ENCODE measurements around the gene LGALS7. TPM values are rescaled to one million over a fixed set of nuclear protein-coding genes. Genes with fewer than 3 reads are reported as not detected.

Gene LGALS7
- total RNA-seq, 1 donor from 2014 or later: not detected

- no peaks in the 10 kb centered on the region for H3K9me3 Mint-ChIP-seq (ENCODE audit: low read depth)
- DNase-seq (ENCODE audit: low spot score, unreplicated experiment): no peak
- no peaks in the 10 kb centered on the region for H3K27me3 Mint-ChIP-seq
- H3K4me3 Mint-ChIP-seq (ENCODE audit: low read depth): no peak overlapping the region
- peak overlapping the region; percentile 41 for H3K27ac Mint-ChIP-seq
- peaks cover 15% of the 10 kb centered on the region for H3K4me1 Mint-ChIP-seq (ENCODE audit: low read depth)
- H3K36me3 Mint-ChIP-seq (ENCODE audit: insufficient read depth): peaks cover 20% of the 10 kb centered on the region
- TF ChIP-seq CTCF (IDR thresholded peaks at IDR 0.05; ENCODE audit: unreplicated experiment): no peak
Measured at GRCh38 chr19:38726761-38727301, 46.5 kb downstream of the LGALS7 start.

GRCh38 chr19:38726284-38726673, 47.0 kb downstream of the LGALS7 start:
- Mint-ChIP-seq H3K27ac (no peak overlapping the region), H3K4me3 (ENCODE audit: low read depth) (no peak overlapping the region), H3K36me3 (ENCODE audit: insufficient read depth) (peaks cover 19% of the 10 kb centered on the region), H3K9me3 (ENCODE audit: low read depth) (no peaks in the 10 kb centered on the region), H3K27me3 (no peaks in the 10 kb centered on the region), H3K4me1 (ENCODE audit: low read depth) (peaks cover 18% of the 10 kb centered on the region)
- TF ChIP-seq CTCF (IDR thresholded peaks at IDR 0.05; ENCODE audit: unreplicated experiment): no peak
- DNase-seq (ENCODE audit: low spot score, unreplicated experiment): no peak

GRCh38 chr19:38725469-38726283, 47.6 kb downstream of the LGALS7 start:
- Mint-ChIP-seq H3K9me3 (ENCODE audit: low read depth) (no peaks in the 10 kb centered on the region), H3K27me3 (no peaks in the 10 kb centered on the region), H3K27ac (peak overlapping the region; percentile 52), H3K36me3 (ENCODE audit: insufficient read depth) (peaks cover 19% of the 10 kb centered on the region), H3K4me1 (ENCODE audit: low read depth) (peaks cover 20% of the 10 kb centered on the region), H3K4me3 (ENCODE audit: low read depth) (no peak overlapping the region)
- TF ChIP-seq CTCF (IDR thresholded peaks at IDR 0.05; ENCODE audit: unreplicated experiment): no peak
- DNase-seq (ENCODE audit: low spot score, unreplicated experiment): no peak

GRCh38 chr19:38723990-38724854, 49.1 kb downstream of the LGALS7 start:
- DNase-seq (ENCODE audit: low spot score, unreplicated experiment): no peak
- Mint-ChIP-seq H3K9me3 (ENCODE audit: low read depth) (no peaks in the 10 kb centered on the region), H3K4me3 (ENCODE audit: low read depth) (no peak overlapping the region), H3K36me3 (ENCODE audit: insufficient read depth) (peaks cover 10% of the 10 kb centered on the region), H3K27me3 (no peaks in the 10 kb centered on the region), H3K27ac (peak overlapping the region; percentile 91), H3K4me1 (ENCODE audit: low read depth) (peaks cover 22% of the 10 kb centered on the region)
- TF ChIP-seq CTCF (IDR thresholded peaks at IDR 0.05; ENCODE audit: unreplicated experiment): no peak

GRCh38 chr19:38723606-38723965, 49.7 kb downstream of the LGALS7 start:
- Mint-ChIP-seq H3K27ac (peak overlapping the region; percentile 91), H3K9me3 (ENCODE audit: low read depth) (no peaks in the 10 kb centered on the region), H3K36me3 (ENCODE audit: insufficient read depth) (peaks cover 12% of the 10 kb centered on the region), H3K4me3 (ENCODE audit: low read depth) (no peak overlapping the region), H3K4me1 (ENCODE audit: low read depth) (peaks cover 27% of the 10 kb centered on the region), H3K27me3 (no peaks in the 10 kb centered on the region)
- no peak for TF ChIP-seq CTCF (IDR thresholded peaks at IDR 0.05; ENCODE audit: unreplicated experiment)
- DNase-seq (ENCODE audit: low spot score, unreplicated experiment): no peak
